ENCODE results near the gene MTMR3. TPM values are rescaled to one million over a fixed set of nuclear protein-coding genes. Genes with fewer than 3 reads are reported as not detected.

Gene MTMR3
- total RNA-seq, 4 donors from 2014 or later = 36.6 to 42.1 (median 37.1) TPM

DNA sequence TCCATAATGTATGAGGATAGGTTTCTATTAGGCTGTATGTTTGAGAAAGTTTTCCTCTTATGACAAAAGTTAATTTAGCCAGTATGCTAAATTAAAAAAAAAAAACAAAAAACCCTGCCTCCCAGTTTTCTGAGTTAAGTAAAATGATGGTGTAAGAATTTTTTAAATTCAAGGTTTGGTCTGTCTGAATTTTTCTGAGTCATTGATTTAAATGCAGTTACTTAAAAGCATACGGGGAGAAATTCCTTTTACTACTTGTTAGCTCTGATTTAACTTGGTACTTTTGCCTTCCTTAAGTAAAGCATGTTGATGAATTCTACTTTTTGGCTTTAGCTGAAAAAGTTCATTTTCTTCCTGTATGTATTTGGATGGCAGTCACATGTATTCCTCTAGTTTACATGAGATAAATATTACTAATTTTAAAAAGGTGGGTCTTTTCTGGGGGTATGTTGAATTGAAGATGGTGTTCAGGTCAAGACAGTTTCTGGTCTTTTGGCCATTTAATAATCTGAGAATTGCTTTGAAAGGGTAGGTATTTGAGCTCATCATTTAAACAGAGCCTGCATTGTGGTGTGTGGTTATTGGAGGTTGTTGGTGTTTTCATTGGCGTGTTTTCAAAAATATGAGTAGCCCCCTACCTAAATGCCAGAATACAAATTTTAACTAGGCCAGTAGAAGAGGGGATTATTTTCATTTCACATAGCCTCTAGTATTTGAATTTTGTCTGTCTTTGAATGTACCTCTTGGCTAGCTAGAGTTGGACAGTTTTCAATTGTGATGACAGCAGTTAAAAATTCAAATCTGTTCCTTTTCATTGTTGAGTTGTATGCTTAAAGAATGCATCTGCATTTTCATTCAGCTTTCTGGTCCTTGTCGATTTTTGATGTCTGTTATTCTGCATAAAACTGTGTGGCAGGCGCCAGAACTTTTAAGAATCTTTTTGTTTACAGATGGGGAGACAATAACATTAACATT, 64.7 kb downstream of the MTMR3 start:
- Histone ChIP-seq H3K9me3 (no peaks in the 10 kb centered on the region), H3K36me3 (no peaks in the 10 kb centered on the region), H3K4me1 (peaks cover 71 to 77% of the 10 kb centered on the region in 2 donors), H3K4me3 (no peak overlapping the region), H3K27me3 (no peaks in the 10 kb centered on the region), H3K27ac (peak overlapping the region in 1 of 4 donors; percentile 15)
- in situ Hi-C loops (cut with MboI; ENCODE audit: low sequenced_read_pairs in 4 of 4) = no loop called here
- intact Hi-C loops (cut with DNase I; ENCODE audit: low total_unique reads) = no loop called here
- no peak for TF ChIP-seq POLR2A (IDR thresholded peaks at IDR 0.05)
- TF ChIP-seq, protein P1, sequence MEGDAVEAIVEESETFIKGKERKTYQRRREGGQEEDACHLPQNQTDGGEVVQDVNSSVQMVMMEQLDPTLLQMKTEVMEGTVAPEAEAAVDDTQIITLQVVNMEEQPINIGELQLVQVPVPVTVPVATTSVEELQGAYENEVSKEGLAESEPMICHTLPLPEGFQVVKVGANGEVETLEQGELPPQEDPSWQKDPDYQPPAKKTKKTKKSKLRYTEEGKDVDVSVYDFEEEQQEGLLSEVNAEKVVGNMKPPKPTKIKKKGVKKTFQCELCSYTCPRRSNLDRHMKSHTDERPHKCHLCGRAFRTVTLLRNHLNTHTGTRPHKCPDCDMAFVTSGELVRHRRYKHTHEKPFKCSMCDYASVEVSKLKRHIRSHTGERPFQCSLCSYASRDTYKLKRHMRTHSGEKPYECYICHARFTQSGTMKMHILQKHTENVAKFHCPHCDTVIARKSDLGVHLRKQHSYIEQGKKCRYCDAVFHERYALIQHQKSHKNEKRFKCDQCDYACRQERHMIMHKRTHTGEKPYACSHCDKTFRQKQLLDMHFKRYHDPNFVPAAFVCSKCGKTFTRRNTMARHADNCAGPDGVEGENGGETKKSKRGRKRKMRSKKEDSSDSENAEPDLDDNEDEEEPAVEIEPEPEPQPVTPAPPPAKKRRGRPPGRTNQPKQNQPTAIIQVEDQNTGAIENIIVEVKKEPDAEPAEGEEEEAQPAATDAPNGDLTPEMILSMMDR (IDR thresholded peaks at IDR 0.05 in 4 of 5, conservative IDR thresholded peaks at IDR 0.05 in 1 of 5) = no peak
- ATAC-seq = no peak
- DNase-seq = no peak

DNA sequence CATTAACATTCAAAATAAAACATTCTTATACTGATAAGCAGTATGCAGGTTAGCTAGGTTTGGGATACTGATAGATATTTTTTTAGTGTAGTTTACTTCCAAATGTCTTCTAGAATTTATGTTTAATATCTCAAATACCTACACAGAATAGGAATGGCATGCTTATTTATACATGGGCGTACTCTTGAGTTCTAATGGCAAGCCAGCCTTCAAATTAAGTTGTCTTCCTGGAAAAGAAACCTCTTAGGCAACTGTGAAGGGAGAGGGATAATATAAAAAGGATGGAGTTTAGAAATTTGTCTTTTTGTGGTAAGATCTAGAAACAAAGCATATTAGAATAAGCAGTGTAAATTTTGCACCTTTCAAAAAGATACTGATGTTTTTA, 65.4 kb downstream of the MTMR3 start:
- no peaks in the 10 kb centered on the region for H3K27me3 ChIP-seq
- H3K27ac ChIP-seq = no peak overlapping the region
- H3K4me1 ChIP-seq = peaks cover 73 to 82% of the 10 kb centered on the region in 2 donors
- H3K9me3 ChIP-seq = no peaks in the 10 kb centered on the region
- DNase-seq (no peak), ATAC-seq (no peak)
- H3K36me3 ChIP-seq = no peaks in the 10 kb centered on the region
- no peak overlapping the region for H3K4me3 ChIP-seq
- in situ Hi-C loops (cut with MboI; ENCODE audit: low sequenced_read_pairs in 4 of 4) = no loop called here
- no peak for TF ChIP-seq POLR2A (IDR thresholded peaks at IDR 0.05)
- TF ChIP-seq, protein P1 (IDR thresholded peaks at IDR 0.05 in 4 of 5, conservative IDR thresholded peaks at IDR 0.05 in 1 of 5) = no peak
- intact Hi-C loops (cut with DNase I; ENCODE audit: low total_unique reads) = no loop called here

DNA sequence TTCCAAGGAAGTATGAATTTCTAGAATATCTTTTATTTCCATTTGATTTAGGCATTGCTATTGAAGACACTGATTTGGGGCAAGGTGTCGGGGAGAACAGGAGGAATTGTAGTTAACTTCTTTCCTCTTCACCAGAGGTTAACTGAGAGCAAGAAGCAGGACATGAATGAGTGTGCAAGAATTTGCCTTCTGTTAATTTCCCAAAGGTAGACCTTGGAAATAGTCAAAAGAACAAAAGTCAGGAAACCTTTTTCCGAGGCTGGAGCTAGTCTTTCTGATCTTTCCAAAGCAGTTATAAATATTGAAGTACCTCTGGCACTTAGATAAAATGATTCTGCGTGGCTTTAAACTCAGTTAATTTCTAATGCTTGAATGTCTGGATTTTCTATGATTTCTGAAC, 66.9 kb downstream of the MTMR3 start:
- Histone ChIP-seq H3K27me3 (no peaks in the 10 kb centered on the region), H3K4me1 (peaks cover 59 to 70% of the 10 kb centered on the region in 2 donors), H3K9me3 (no peaks in the 10 kb centered on the region), H3K4me3 (no peak overlapping the region), H3K36me3 (no peaks in the 10 kb centered on the region), H3K27ac (peak overlapping the region in 1 of 4 donors; percentile 0)
- ATAC-seq (no peak), DNase-seq (no peak)
- TF ChIP-seq, protein P1 (IDR thresholded peaks at IDR 0.05 in 4 of 5, conservative IDR thresholded peaks at IDR 0.05 in 1 of 5) = no peak
- no peak for TF ChIP-seq POLR2A (IDR thresholded peaks at IDR 0.05)
- in situ Hi-C loops (cut with MboI; ENCODE audit: low sequenced_read_pairs in 4 of 4) (no loop called here), intact Hi-C loops (cut with DNase I; ENCODE audit: low total_unique reads) (no loop called here)

DNA sequence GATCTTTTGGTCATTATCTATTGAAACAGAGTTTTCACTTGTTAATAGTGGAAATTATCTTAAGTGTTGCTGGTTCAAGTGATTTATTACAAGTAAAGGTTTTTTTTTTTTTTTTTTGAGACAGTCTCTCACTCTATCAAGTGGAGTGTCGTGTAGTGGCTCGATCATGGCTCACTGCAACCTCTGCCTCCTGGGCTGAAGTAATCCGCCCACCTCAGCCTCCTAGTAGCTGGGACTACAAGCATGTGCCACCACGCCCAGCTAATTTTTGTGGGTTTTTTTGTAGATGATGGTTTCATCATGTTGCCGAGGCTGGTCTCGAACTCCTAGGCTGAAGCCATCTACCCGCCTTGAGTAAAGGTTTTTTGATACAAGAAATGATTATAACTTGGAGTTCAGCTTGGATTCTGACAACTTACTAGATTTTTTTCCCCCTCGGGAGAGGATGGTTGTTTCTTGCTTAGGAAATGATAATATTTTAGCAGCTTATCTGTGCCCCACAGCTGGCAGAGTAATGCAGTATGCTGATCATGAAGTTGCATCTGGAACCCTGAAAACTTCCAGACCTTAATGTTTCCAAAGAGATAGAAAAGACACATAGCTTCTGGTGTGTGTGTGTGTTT, 68.9 kb downstream of the MTMR3 start:
- peaks cover 40 to 50% of the 10 kb centered on the region in 2 donors for H3K4me1 ChIP-seq
- DNase-seq (no peak), ATAC-seq (no peak)
- no peak overlapping the region for H3K4me3 ChIP-seq
- no peaks in the 10 kb centered on the region for H3K9me3 ChIP-seq
- in situ Hi-C loops (cut with MboI; ENCODE audit: low sequenced_read_pairs in 4 of 4) = no loop called here
- intact Hi-C loops (cut with DNase I; ENCODE audit: low total_unique reads) = no loop called here
- H3K36me3 ChIP-seq = no peaks in the 10 kb centered on the region
- H3K27ac ChIP-seq = no peak overlapping the region
- no peaks in the 10 kb centered on the region for H3K27me3 ChIP-seq
- no peak for TF ChIP-seq POLR2A (IDR thresholded peaks at IDR 0.05)
- TF ChIP-seq, protein P1 (IDR thresholded peaks at IDR 0.05 in 4 of 5, conservative IDR thresholded peaks at IDR 0.05 in 1 of 5) = no peak

Data from gastrocnemius medialis (tissue), 4 donors.